ENCODE results near the gene HTRA3.

The HTRA3 gene

GRCh38 chr4:8342651-8343261, 73.2 kb downstream of the HTRA3 start:
- Histone ChIP-seq H3K9me3 (ENCODE audit: control insufficient read depth, low read length) (no peaks in the 10 kb centered on the region), H3K4me1 (ENCODE audit: control insufficient read depth, insufficient read depth, low read length, poor library complexity, severe bottlenecking) (no peaks in the 10 kb centered on the region), H3K27me3 (replicated peaks; ENCODE audit: control insufficient read depth, insufficient read depth, low read length, poor library complexity, severe bottlenecking) (no peaks in the 10 kb centered on the region), H3K4me3 (ENCODE audit: insufficient read depth, low read depth, low read length, poor library complexity, severe bottlenecking) (no peak overlapping the region), H3K27ac (ENCODE audit: insufficient read depth, low read length, poor library complexity, severe bottlenecking) (no peak overlapping the region), H3K36me3 (ENCODE audit: control insufficient read depth, insufficient read depth, low read length) (no peaks in the 10 kb centered on the region)
- no peak for DNase-seq

- Histone ChIP-seq H3K4me1 (ENCODE audit: control insufficient read depth, insufficient read depth, low read length, poor library complexity, severe bottlenecking) (no peaks in the 10 kb centered on the region), H3K9me3 (ENCODE audit: control insufficient read depth, low read length) (no peaks in the 10 kb centered on the region), H3K36me3 (ENCODE audit: control insufficient read depth, insufficient read depth, low read length) (no peaks in the 10 kb centered on the region), H3K27ac (ENCODE audit: insufficient read depth, low read length, poor library complexity, severe bottlenecking) (no peak overlapping the region), H3K27me3 (replicated peaks; ENCODE audit: control insufficient read depth, insufficient read depth, low read length, poor library complexity, severe bottlenecking) (no peaks in the 10 kb centered on the region), H3K4me3 (ENCODE audit: insufficient read depth, low read depth, low read length, poor library complexity, severe bottlenecking) (no peak overlapping the region)
- DNase-seq, result no peak
These were observed 73.9 kb downstream of the HTRA3 start for GRCh38 chr4:8343262-8343966.

- H3K9me3 ChIP-seq (ENCODE audit: control insufficient read depth, low read length), result no peaks in the 10 kb centered on the region
- no peak overlapping the region for H3K27ac ChIP-seq (ENCODE audit: insufficient read depth, low read length, poor library complexity, severe bottlenecking)
- H3K4me3 ChIP-seq (ENCODE audit: insufficient read depth, low read depth, low read length, poor library complexity, severe bottlenecking), result no peak overlapping the region
- no peak for DNase-seq
- no peaks in the 10 kb centered on the region for H3K36me3 ChIP-seq (ENCODE audit: control insufficient read depth, insufficient read depth, low read length)
- no peaks in the 10 kb centered on the region for H3K27me3 ChIP-seq (replicated peaks; ENCODE audit: control insufficient read depth, insufficient read depth, low read length, poor library complexity, severe bottlenecking)
- no peaks in the 10 kb centered on the region for H3K4me1 ChIP-seq (ENCODE audit: control insufficient read depth, insufficient read depth, low read length, poor library complexity, severe bottlenecking)
These were observed 74.4 kb downstream of the HTRA3 start for GRCh38 chr4:8343967-8344331.

GRCh38 chr4:8344377-8344776, 74.8 kb downstream of the HTRA3 start:
- DNase-seq, result no peak
- H3K4me3 ChIP-seq (ENCODE audit: insufficient read depth, low read depth, low read length, poor library complexity, severe bottlenecking), result no peak overlapping the region
- H3K36me3 ChIP-seq (ENCODE audit: control insufficient read depth, insufficient read depth, low read length), result no peaks in the 10 kb centered on the region
- H3K4me1 ChIP-seq (ENCODE audit: control insufficient read depth, insufficient read depth, low read length, poor library complexity, severe bottlenecking), result no peaks in the 10 kb centered on the region
- H3K27me3 ChIP-seq (replicated peaks; ENCODE audit: control insufficient read depth, insufficient read depth, low read length, poor library complexity, severe bottlenecking), result no peaks in the 10 kb centered on the region
- no peak overlapping the region for H3K27ac ChIP-seq (ENCODE audit: insufficient read depth, low read length, poor library complexity, severe bottlenecking)
- no peaks in the 10 kb centered on the region for H3K9me3 ChIP-seq (ENCODE audit: control insufficient read depth, low read length)

GRCh38 chr4:8345053-8345945, 75.7 kb downstream of the HTRA3 start:
- H3K27me3 ChIP-seq (replicated peaks; ENCODE audit: control insufficient read depth, insufficient read depth, low read length, poor library complexity, severe bottlenecking), result no peaks in the 10 kb centered on the region
- H3K36me3 ChIP-seq (ENCODE audit: control insufficient read depth, insufficient read depth, low read length), result no peaks in the 10 kb centered on the region
- no peak overlapping the region for H3K4me3 ChIP-seq (ENCODE audit: insufficient read depth, low read depth, low read length, poor library complexity, severe bottlenecking)
- H3K27ac ChIP-seq (ENCODE audit: insufficient read depth, low read length, poor library complexity, severe bottlenecking), result no peak overlapping the region
- no peaks in the 10 kb centered on the region for H3K9me3 ChIP-seq (ENCODE audit: control insufficient read depth, low read length)
- no peaks in the 10 kb centered on the region for H3K4me1 ChIP-seq (ENCODE audit: control insufficient read depth, insufficient read depth, low read length, poor library complexity, severe bottlenecking)
- no peak for DNase-seq

- no peak for DNase-seq
- Histone ChIP-seq H3K9me3 (ENCODE audit: control insufficient read depth, low read length) (no peaks in the 10 kb centered on the region), H3K4me3 (ENCODE audit: insufficient read depth, low read depth, low read length, poor library complexity, severe bottlenecking) (no peak overlapping the region), H3K27me3 (replicated peaks; ENCODE audit: control insufficient read depth, insufficient read depth, low read length, poor library complexity, severe bottlenecking) (no peaks in the 10 kb centered on the region), H3K4me1 (ENCODE audit: control insufficient read depth, insufficient read depth, low read length, poor library complexity, severe bottlenecking) (no peaks in the 10 kb centered on the region), H3K36me3 (ENCODE audit: control insufficient read depth, insufficient read depth, low read length) (no peaks in the 10 kb centered on the region), H3K27ac (ENCODE audit: insufficient read depth, low read length, poor library complexity, severe bottlenecking) (no peak overlapping the region)
These were observed 76.6 kb downstream of the HTRA3 start for GRCh38 chr4:8345946-8346814.

- Histone ChIP-seq H3K36me3 (ENCODE audit: control insufficient read depth, insufficient read depth, low read length) (no peaks in the 10 kb centered on the region), H3K27ac (ENCODE audit: insufficient read depth, low read length, poor library complexity, severe bottlenecking) (no peak overlapping the region), H3K9me3 (ENCODE audit: control insufficient read depth, low read length) (no peaks in the 10 kb centered on the region), H3K4me1 (ENCODE audit: control insufficient read depth, insufficient read depth, low read length, poor library complexity, severe bottlenecking) (no peaks in the 10 kb centered on the region), H3K4me3 (ENCODE audit: insufficient read depth, low read depth, low read length, poor library complexity, severe bottlenecking) (no peak overlapping the region), H3K27me3 (replicated peaks; ENCODE audit: control insufficient read depth, insufficient read depth, low read length, poor library complexity, severe bottlenecking) (no peaks in the 10 kb centered on the region)
- DNase-seq, result no peak
These were observed 77.5 kb downstream of the HTRA3 start for GRCh38 chr4:8346838-8347605.

GRCh38 chr4:8347660-8348059, 78.1 kb downstream of the HTRA3 start:
- no peak for DNase-seq
- Histone ChIP-seq H3K4me3 (ENCODE audit: insufficient read depth, low read depth, low read length, poor library complexity, severe bottlenecking) (no peak overlapping the region), H3K27me3 (replicated peaks; ENCODE audit: control insufficient read depth, insufficient read depth, low read length, poor library complexity, severe bottlenecking) (no peaks in the 10 kb centered on the region), H3K4me1 (ENCODE audit: control insufficient read depth, insufficient read depth, low read length, poor library complexity, severe bottlenecking) (no peaks in the 10 kb centered on the region), H3K27ac (ENCODE audit: insufficient read depth, low read length, poor library complexity, severe bottlenecking) (no peak overlapping the region), H3K36me3 (ENCODE audit: control insufficient read depth, insufficient read depth, low read length) (no peaks in the 10 kb centered on the region), H3K9me3 (ENCODE audit: control insufficient read depth, low read length) (no peaks in the 10 kb centered on the region)

GRCh38 chr4:8348071-8348470, 78.5 kb downstream of the HTRA3 start:
- H3K27me3 ChIP-seq (replicated peaks; ENCODE audit: control insufficient read depth, insufficient read depth, low read length, poor library complexity, severe bottlenecking), result no peaks in the 10 kb centered on the region
- DNase-seq, result no peak
- no peaks in the 10 kb centered on the region for H3K36me3 ChIP-seq (ENCODE audit: control insufficient read depth, insufficient read depth, low read length)
- H3K4me1 ChIP-seq (ENCODE audit: control insufficient read depth, insufficient read depth, low read length, poor library complexity, severe bottlenecking), result no peaks in the 10 kb centered on the region
- H3K9me3 ChIP-seq (ENCODE audit: control insufficient read depth, low read length), result no peaks in the 10 kb centered on the region
- H3K27ac ChIP-seq (ENCODE audit: insufficient read depth, low read length, poor library complexity, severe bottlenecking), result no peak overlapping the region
- H3K4me3 ChIP-seq (ENCODE audit: insufficient read depth, low read depth, low read length, poor library complexity, severe bottlenecking), result no peak overlapping the region
